ENCODE measurements around the gene OR6A2.

OR6A2 gene

DNA sequence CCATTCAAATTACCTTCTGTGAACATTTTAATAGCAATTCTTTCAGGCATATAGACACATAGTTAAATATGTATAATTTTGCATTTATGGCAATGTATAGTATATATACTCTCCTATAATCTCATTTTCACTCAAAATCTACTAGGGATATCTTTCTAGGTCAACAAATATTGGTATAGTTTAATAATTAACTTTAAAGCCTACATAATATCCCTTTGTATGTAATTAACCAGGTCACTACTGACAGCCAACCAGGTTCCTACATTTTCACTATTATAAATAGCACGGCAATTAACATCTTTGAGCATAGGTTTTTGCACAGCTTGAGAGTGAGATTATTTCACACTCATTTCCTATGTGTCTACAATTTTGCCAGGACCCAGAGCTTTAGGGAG, 43.5 kb downstream of the OR6A2 start:
- DNase-seq: no peak

DNA sequence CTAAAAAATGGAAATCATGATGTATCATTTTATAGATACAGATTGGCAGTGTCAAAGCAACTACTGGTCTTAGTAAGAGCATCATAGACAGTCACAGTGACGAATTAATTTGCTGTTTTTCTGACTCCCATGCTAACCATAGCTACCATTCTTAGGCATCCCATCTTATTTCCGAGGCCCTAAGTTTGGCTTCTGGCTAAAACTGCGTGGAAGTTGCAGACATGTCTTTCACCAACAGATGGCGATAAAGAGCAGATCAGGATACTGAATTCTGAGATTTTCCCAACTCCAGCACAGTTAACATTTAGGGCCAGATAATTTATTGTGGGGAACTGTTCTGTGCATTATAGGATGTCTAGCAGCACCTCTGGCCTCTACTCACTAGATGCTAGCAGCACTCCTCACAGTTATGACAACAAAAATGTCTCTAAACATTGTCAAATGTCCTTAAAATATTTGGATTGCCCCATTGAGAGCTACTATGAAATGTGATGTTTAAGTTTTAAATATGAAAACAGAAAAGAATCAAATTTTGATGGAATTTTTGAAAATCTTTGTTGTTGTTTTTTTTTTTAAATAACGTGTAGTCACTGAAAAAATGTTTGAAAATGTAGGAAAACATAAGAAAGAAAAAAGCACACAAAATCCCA, 44.1 kb downstream of the OR6A2 start:
- peak; percentile 41 to 44 for DNase-seq

DNA sequence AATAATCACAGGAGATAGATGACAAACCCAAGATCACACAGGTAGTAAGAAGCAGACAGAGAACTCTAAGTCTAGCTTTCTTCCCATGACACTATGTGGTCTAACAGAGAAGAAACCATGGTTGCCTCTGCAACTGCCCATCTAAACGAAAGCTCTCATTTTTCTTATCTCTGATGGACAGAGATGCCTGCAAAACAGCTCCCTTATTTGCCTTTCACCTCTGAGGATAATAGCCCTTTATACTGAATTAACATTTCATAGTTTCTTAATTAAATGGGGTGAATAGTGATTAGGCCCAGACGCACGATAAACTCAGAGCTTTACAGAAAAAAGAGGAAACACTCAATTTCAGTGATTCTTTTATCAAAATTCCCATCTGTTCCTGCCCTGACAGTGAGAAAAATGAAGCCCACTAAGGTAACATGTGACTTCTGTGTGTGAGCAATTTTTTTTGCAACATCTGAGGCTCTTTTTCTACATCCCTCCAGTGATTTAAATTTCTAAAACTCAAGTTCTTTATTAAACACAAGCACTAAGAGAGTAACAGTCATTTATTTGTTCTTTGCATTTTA, 52.3 kb downstream of the OR6A2 start:
- DNase-seq: no peak

DNA sequence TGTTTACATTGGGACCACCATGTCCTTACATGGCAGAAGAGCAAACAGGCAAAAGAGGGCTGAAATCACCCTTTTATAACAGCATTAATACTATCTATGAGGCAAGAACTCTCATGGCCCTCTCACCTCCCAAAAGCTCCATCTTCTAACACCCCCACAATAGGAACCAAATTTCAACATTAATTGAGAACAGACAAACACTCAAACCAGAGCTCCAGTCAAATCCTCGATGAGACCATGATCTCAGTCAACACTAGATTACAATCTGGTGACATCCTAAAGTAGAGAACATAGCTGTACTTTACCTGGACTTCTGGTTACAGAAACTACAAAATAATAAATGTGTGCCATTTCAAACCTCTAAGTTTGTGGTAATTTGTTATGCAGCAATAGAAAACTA, 52.9 kb downstream of the OR6A2 start:
- DNase-seq: no peak

DNA sequence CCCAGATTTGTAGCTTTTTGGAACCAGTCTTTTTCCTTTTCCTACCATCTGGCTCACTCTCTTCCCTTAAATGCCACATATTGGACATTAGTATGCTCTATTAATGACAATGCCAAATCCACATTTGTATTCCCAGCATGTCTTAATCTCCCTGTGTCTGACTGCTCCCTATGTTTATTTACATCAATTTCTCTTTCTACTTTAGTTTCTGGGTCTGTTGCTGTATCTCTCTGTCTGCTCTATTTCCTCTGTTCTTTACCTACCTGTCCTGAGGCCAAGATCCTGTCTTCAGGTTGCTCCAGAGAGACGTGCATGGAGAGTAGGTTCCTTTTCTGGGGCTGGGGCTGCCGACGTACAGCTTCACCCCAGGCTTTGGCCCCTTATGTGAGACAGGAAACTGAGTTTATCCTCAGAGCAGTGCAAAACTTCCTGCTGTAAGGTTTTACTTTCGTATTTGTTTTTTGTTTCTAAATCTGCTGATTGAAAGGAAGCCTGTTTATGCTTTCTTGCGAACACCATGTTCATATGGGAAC, 53.3 kb downstream of the OR6A2 start:
- peak; percentile 53 to 59 for DNase-seq

GRCh38 chr11:6745465-6746015, 53.9 kb downstream of the OR6A2 start:
- DNase-seq: no peak

- DNase-seq: no peak
These were observed 54.5 kb downstream of the OR6A2 start for GRCh38 chr11:6745018-6745417.

- peak; percentile 52 to 56 for DNase-seq
These were observed 57.2 kb downstream of the OR6A2 start for GRCh38 chr11:6742260-6742659.

Measured in activated T-cell treated with anti-CD3 and anti-CD28 coated beads, Interleukin-2, amount 50 U/mL, for 48 hours (primary cell).